Prostate gland (tissue), 2 donors: ENCODE results near the gene AIF1L. TPM values are rescaled to one million over a fixed set of nuclear protein-coding genes. Genes with fewer than 3 reads are reported as not detected.
"Not testable (repeated sequence)": the region's sequence is repeated elsewhere in the genome, so short reads cannot be mapped to it uniquely, and the experiment has no call there.

Experiments
- DNase-seq: peaks from one replicate; pipeline ENCODE4 v3.0.0-alpha.2; 2019; ENCODE audit warnings: low spot score
- H3K27ac ChIP-seq, 2 donors: fragments of 200-600 bp; sonication (generic); 2 replicates each; pipeline ENCODE4 v1.5.1; 2017 to 2019
- H3K27me3 ChIP-seq: fragments of 200-600 bp; sonication (generic); replicated peaks from 2 replicates; pipeline ENCODE4 v1.5.1; 2019; ENCODE audit not compliant: insufficient read depth
- H3K36me3 ChIP-seq, 2 donors: fragments of 200-600 bp; sonication (generic); 1 replicate in 1 of 2; 2 replicates in 1 of 2; pipeline versions ENCODE4 v1.5.1 to v1.8.1; 2017 to 2019
- H3K4me1 ChIP-seq: fragments of 200-600 bp; sonication (generic); replicated peaks from 2 replicates; pipeline ENCODE4 v1.5.1; 2019
- H3K4me3 ChIP-seq, 2 donors: fragments of 200-600 bp; sonication (generic); 2 replicates each; pipeline ENCODE4 v1.5.1; 2017 to 2019
- H3K9me3 ChIP-seq: fragments of 200-600 bp; sonication (generic); 2 replicates; pipeline ENCODE4 v1.5.1; 2017
- POLR2A ChIP-seq: fragments of 450-650 bp; IDR thresholded peaks from one replicate; pipeline ENCODE4 v1.6.1; 2016; ENCODE audit warnings: antibody characterized with exemption, mild to moderate bottlenecking
- POLR2AphosphoS5 ChIP-seq: sonication (generic); formaldehyde crosslinking; IDR thresholded peaks from one replicate; pipeline ENCODE4 v1.6.1; 2017; ENCODE audit warnings: antibody characterized with exemption
- WGBS: methylation state at CpG from one replicate; pipeline ENCODE4 v1.1.5; 2018; 5-methylcytosine and 5-hydroxymethylcytosine counted together
- intact Hi-C: fragments of 100-400 bp; cut with DNase I; formaldehyde crosslinking; loops from one replicate; pipeline ENCODE4 v1.14.2; 2022
- total RNA-seq, 2 donors: library from RNA; depleted of rRNA; stranded (reverse); fragments of >200 nt; gene quantifications; one replicate each; pipeline ENCODE4 v1.1.0, GENCODE V29; 2016
- TF ChIP-seq, protein P1 (sequence below), 4 experiments: fragments of 200-600 bp in 2 of 4; fragments of 450-650 bp in 2 of 4; sonication (generic) in 2 of 4; IDR thresholded peaks; 1 replicate in 3 of 4; 2 replicates in 1 of 4; pipeline ENCODE4 v1.5.1; 2016 to 2019; ENCODE audit warnings: antibody characterized with exemption in 4 of 4, mild to moderate bottlenecking in 2 of 4, moderate library complexity in 2 of 4

AIF1L gene
- total RNA-seq, 2 donors from 2014 or later, result 3.6 to 18.4 TPM

DNA sequence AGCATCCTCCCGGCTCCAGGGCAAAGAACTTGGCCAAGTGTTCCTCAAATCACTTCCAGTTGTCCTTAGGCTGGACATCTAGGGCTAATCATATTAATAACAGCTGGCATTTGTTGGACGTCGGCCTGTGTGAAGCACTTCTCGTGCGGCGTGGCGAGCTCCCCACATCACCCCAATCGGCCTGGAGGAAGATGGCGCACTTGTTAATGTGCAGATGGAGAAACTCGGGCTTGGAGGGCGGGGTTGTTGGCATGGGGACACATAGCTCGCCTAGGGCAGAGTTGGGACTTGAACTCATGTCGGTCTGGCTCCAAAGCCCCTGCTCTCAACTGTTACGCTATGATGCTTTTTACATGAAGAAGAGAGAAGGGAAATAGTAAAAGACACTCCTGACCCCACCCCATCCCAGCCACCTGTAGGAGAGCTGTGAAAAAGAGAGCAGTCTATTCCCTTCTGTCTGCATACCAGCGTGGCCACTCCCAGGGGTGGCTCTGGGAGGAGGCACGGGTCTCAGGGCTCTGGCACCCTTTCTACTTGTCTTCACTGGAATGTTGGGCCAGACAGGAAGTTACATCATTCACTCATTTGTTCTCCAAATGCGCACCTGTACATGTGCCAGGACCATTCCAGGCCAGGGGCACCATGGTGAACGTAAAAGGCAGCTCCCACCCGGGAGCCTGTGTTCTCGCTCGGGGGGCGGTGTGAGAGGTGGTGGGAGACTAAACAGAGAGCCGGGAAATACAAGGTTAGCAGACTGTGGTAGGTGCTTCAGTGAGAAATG lies 16.2 kb downstream of the AIF1L start:
- WGBS, result 84% methylated on average over 23 of the region's 23 CpGs
- Histone ChIP-seq H3K4me3 (no peak overlapping the region), H3K4me1 (no peaks in the 10 kb centered on the region), H3K27me3 (no peaks in the 10 kb centered on the region), H3K36me3 (no peaks in the 10 kb centered on the region), H3K27ac (no peak overlapping the region), H3K9me3 (no peaks in the 10 kb centered on the region)
- intact Hi-C loops, result no loop called here
- TF ChIP-seq POLR2A, result no peak
- TF ChIP-seq, protein P1, sequence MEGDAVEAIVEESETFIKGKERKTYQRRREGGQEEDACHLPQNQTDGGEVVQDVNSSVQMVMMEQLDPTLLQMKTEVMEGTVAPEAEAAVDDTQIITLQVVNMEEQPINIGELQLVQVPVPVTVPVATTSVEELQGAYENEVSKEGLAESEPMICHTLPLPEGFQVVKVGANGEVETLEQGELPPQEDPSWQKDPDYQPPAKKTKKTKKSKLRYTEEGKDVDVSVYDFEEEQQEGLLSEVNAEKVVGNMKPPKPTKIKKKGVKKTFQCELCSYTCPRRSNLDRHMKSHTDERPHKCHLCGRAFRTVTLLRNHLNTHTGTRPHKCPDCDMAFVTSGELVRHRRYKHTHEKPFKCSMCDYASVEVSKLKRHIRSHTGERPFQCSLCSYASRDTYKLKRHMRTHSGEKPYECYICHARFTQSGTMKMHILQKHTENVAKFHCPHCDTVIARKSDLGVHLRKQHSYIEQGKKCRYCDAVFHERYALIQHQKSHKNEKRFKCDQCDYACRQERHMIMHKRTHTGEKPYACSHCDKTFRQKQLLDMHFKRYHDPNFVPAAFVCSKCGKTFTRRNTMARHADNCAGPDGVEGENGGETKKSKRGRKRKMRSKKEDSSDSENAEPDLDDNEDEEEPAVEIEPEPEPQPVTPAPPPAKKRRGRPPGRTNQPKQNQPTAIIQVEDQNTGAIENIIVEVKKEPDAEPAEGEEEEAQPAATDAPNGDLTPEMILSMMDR (IDR thresholded peaks at IDR 0.05), result no peak
- TF ChIP-seq POLR2AphosphoS5, result no peak
- DNase-seq, result no peak

DNA sequence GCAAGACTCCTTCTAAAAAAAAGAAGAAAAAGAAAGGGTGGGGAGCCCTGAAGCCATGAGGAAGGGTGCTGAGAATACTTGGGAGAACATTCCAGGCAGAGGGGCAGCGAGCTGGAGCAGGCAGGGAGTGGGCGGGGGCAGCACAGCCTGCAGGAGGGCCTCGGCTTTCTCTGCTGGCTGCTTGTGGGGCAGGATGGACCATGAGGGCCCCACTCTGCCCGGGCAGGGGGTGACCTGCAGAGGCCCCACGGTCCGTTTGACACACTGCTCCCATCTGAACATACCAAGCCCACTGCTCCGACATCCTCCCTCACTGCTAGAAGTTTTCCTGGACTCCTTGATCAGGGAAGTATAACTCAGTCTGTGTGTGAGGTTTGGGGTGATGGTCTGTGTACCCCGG lies 17.3 kb downstream of the AIF1L start:
- no peak for DNase-seq
- intact Hi-C loops, result no loop called here
- Histone ChIP-seq H3K4me3 (no peak overlapping the region), H3K36me3 (no peaks in the 10 kb centered on the region), H3K27me3 (no peaks in the 10 kb centered on the region), H3K4me1 (no peaks in the 10 kb centered on the region), H3K9me3 (no peaks in the 10 kb centered on the region), H3K27ac (no peak overlapping the region)
- WGBS, result 84% methylated on average over 8 of the region's 8 CpGs
- TF ChIP-seq POLR2A (no peak), POLR2AphosphoS5 (no peak)
- TF ChIP-seq, protein P1 (IDR thresholded peaks at IDR 0.05), result no peak

DNA sequence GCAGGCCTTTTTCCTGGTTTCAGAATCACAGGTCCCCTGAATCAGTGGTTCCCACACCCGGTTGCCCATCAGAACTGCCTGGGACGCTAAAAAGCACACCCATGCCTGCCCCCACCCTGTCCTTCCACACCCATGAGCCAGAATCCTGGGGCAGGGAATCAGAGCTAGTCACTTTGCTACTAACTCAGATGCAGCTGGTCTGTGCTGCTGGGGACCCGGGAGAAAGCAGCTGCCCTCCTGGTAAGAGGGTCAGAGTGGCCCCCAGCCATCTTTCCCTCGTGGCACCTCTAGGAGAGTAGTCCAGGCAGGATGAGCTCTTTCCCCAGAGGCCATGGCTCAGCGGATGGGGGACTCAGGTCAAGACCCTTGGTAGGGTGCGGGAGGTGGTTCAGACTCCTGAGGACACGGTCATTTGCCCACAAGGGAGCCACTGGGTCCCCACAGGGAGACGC lies 17.8 kb downstream of the AIF1L start:
- WGBS, result 78% methylated on average over 8 of the region's 8 CpGs
- Histone ChIP-seq H3K27ac (no peak overlapping the region), H3K9me3 (no peaks in the 10 kb centered on the region), H3K4me1 (no peaks in the 10 kb centered on the region), H3K36me3 (no peaks in the 10 kb centered on the region), H3K4me3 (no peak overlapping the region), H3K27me3 (no peaks in the 10 kb centered on the region)
- no peak for DNase-seq
- intact Hi-C loops, result no loop called here
- no peak for TF ChIP-seq POLR2A
- TF ChIP-seq POLR2AphosphoS5, result no peak
- TF ChIP-seq, protein P1 (IDR thresholded peaks at IDR 0.05), result no peak

DNA sequence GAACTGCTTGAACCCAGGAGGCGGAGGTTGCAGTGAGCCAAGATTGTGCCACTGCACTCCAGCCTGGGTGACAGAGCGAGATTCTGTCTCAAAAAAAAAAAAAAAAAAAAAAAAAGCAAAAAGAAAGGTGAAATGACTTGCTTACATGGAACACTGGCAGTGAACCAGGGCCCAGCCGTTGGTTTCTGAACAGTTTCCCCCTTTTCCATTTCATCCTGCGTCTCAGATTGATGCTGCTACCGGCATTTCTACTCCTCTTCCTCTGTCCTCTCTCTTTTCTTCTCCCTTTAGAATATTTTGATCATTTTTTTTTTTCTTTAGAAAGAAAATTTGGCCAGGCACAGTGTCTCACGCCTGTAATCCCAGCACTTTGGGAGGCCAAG lies 19.0 kb downstream of the AIF1L start:
- H3K4me1 ChIP-seq, H3K36me3 ChIP-seq, H3K4me3 ChIP-seq, H3K27me3 ChIP-seq, H3K9me3 ChIP-seq, intact Hi-C loops, DNase-seq, H3K27ac ChIP-seq: not testable (repeated sequence)
- WGBS, result 88% methylated on average over 6 of the region's 6 CpGs

DNA sequence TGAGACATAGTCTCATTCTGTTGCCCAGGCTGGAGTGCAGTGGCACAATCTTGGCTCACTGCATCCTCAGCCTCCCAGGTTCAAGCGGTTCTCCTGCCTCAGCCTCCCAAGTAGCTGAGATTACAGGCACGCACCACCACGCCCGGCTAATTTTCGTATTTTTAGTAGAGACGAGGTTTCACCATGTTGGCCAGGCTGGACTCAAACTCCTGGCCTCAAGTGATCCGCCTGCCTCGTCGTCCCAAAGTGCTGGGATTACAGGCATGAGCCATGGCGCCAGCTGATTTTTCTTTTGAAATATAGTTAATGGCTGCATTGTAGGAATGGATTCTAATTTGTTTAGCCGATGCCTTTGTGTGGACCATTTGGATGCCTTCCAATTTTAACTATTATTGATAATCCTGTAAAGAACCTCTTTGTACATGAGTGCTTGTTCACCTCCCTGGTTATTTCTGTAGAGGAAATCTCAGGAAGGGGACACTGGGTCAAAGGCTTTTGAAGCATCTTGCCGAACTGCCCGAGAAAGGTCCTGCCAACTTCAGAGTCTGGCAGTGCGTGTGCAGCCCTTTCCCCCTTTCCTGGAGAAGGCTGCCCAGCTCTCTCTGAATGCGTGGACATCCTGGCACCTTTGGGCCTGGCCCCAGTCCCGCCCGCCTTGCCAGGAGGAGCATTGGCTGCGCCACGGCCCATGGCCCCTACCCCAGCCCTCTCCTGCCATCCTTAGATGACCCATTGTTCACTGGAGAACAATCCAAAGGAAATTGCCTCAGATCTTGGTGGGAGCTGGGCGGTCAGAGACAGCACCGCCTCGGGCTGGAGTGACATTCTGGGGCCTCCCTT lies 20.2 kb downstream of the AIF1L start:
- no peak for TF ChIP-seq POLR2A
- TF ChIP-seq POLR2AphosphoS5, result no peak
- TF ChIP-seq, protein P1 (IDR thresholded peaks at IDR 0.05), result no peak
- Histone ChIP-seq H3K9me3 (no peaks in the 10 kb centered on the region), H3K27me3 (no peaks in the 10 kb centered on the region), H3K4me1 (no peaks in the 10 kb centered on the region), H3K27ac (no peak overlapping the region), H3K36me3 (no peaks in the 10 kb centered on the region), H3K4me3 (no peak overlapping the region)
- DNase-seq, result no peak
- WGBS, result 87% methylated on average over 22 of the region's 22 CpGs
- intact Hi-C loops, result no loop called here
